ENCODE data around the gene MEAF6. TPM values are rescaled to one million over a fixed set of nuclear protein-coding genes. Genes with fewer than 3 reads are reported as not detected.

MEAF6 gene
- total and polyA plus RNA-seq, 12 donors, result 27.8 to 59.9 (median 37.7) TPM

- no peak overlapping the region for H3K4me3 ChIP-seq
- intact Hi-C loops (cut with DNase I), result no loop called here
- H3K27me3 ChIP-seq, result no peaks in the 10 kb centered on the region
- peaks cover 27 to 69% (median 61%) of the 10 kb centered on the region in 9 donors for H3K4me1 ChIP-seq
- DNase-seq (no peak), ATAC-seq (no peak)
- no peak for TF ChIP-seq CTCF (IDR thresholded peaks at IDR 0.05)
- WGBS, 2 donors, result 87 to 89% methylated on average over 18 of the region's 18 CpGs
- no peaks in the 10 kb centered on the region for H3K9me3 ChIP-seq
- H3K27ac ChIP-seq, result peak overlapping the region in 1 of 10 donors; percentile 24
- H3K36me3 ChIP-seq, result peaks cover 8 to 73% (median 38%) of the 10 kb centered on the region in 9 donors
Observed at GRCh38 chr1:37482004-37482785, 32.4 kb downstream of the MEAF6 start.

- TF ChIP-seq CTCF (IDR thresholded peaks at IDR 0.05), result no peak
- peaks cover 23 to 69% (median 61%) of the 10 kb centered on the region in 9 donors for H3K4me1 ChIP-seq
- H3K36me3 ChIP-seq, result peaks cover 8 to 80% (median 38%) of the 10 kb centered on the region in 9 donors
- DNase-seq (no peak), ATAC-seq (no peak)
- H3K27me3 ChIP-seq, result no peaks in the 10 kb centered on the region
- intact Hi-C loops (cut with DNase I), result no loop called here
- WGBS, 2 donors, result 90 to 93% methylated on average over 26 of the region's 26 CpGs
- H3K27ac ChIP-seq, result peak overlapping the region in 1 of 10 donors; percentile 24
- H3K9me3 ChIP-seq, result no peaks in the 10 kb centered on the region
- H3K4me3 ChIP-seq, result no peak overlapping the region
Observed at GRCh38 chr1:37481289-37482003, 33.1 kb downstream of the MEAF6 start.

GRCh38 chr1:37480581-37481288 is 33.8 kb downstream of the MEAF6 start:
- no peak overlapping the region for H3K4me3 ChIP-seq
- H3K4me1 ChIP-seq, result peaks cover 22 to 69% (median 61%) of the 10 kb centered on the region in 9 donors
- peaks cover 8 to 87% (median 38%) of the 10 kb centered on the region in 9 donors for H3K36me3 ChIP-seq
- H3K27ac ChIP-seq, result peak overlapping the region in 3 of 10 donors; percentile 97 to 98 (median 98)
- no peaks in the 10 kb centered on the region for H3K9me3 ChIP-seq
- DNase-seq (no peak), ATAC-seq (no peak)
- no peaks in the 10 kb centered on the region for H3K27me3 ChIP-seq
- TF ChIP-seq CTCF (IDR thresholded peaks at IDR 0.05), result no peak
- intact Hi-C loops (cut with DNase I), result no loop called here
- 76 to 81% methylated on average over 10 of the region's 10 CpGs for WGBS, 2 donors

GRCh38 chr1:37480125-37480466 is 34.5 kb downstream of the MEAF6 start:
- intact Hi-C loops (cut with DNase I), result no loop called here
- Histone ChIP-seq H3K4me3 (peak overlapping the region in 8 of 10 donors; percentile 18 to 92 (median 38)), H3K9me3 (no peaks in the 10 kb centered on the region), H3K4me1 (peaks cover 22 to 69% (median 61%) of the 10 kb centered on the region in 9 donors), H3K27ac (peak overlapping the region in 9 of 10 donors; percentile 45 to 98 (median 92)), H3K27me3 (no peaks in the 10 kb centered on the region), H3K36me3 (peaks cover 8 to 88% (median 38%) of the 10 kb centered on the region in 9 donors)
- ATAC-seq, result no peak
- WGBS, 2 donors, result 83 to 87% methylated on average over 5 of the region's 5 CpGs
- DNase-seq, result peak in 1 of 2 donors; percentile 12
- no peak for TF ChIP-seq CTCF (IDR thresholded peaks at IDR 0.05)
